UCSD-AML1 (cell line): Measurements from ENCODE around the gene ZER1.
"Not testable (repeated sequence)": the region's sequence is repeated elsewhere in the genome, so short reads cannot be mapped to it uniquely, and the experiment has no call there.

Experiments
- DNase-seq: peaks from one replicate; lab custom pipeline; 2025; ENCODE audit not compliant: unreplicated experiment; lab: John Stamatoyannopoulos, UW

The ZER1 gene

DNA sequence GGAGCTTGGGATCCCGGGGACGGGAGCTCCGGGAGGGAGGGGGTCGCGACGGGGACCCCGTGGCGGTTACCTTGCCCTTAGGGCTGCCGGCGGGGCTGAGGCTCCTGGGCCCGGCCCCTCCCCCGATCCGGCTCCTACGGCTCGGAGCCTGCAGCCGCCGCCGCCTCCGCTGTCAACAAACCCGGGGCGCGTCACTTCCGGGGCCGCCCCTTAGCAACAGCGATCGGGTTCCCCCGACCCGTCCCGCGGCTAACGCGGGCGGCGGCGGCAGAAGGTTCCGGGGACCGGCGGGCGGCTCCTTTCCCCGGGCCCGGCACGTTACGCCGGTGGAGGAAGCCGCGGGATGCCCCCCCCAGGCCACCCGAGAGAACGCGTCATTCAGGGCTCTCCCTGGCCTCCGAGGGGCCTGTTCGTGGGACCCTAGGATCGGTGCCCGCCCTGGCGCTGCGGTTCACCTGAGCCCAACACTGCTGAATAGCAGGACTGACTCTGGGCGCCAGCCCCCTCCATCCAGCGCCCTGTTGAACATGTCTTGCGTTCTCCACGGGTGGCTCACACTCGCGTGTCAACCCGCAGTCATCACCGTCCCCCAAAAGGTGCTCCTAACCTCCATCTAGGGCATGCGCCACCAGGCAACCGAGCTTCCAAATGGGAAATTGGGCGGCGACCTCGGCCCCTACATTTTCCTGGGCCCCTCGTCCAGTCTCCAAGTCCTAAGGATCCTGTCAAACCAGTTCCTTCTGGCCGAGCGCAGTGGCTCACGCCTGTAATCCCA lies at the start of gene ZER1:
Gene ZER1, minus strand, starts transcription at position 183 of the 775 bp plus-strand sequence. CDS start 16,362 bp downstream, outside the sequence.
- DNase-seq = peak; percentile 93

DNA sequence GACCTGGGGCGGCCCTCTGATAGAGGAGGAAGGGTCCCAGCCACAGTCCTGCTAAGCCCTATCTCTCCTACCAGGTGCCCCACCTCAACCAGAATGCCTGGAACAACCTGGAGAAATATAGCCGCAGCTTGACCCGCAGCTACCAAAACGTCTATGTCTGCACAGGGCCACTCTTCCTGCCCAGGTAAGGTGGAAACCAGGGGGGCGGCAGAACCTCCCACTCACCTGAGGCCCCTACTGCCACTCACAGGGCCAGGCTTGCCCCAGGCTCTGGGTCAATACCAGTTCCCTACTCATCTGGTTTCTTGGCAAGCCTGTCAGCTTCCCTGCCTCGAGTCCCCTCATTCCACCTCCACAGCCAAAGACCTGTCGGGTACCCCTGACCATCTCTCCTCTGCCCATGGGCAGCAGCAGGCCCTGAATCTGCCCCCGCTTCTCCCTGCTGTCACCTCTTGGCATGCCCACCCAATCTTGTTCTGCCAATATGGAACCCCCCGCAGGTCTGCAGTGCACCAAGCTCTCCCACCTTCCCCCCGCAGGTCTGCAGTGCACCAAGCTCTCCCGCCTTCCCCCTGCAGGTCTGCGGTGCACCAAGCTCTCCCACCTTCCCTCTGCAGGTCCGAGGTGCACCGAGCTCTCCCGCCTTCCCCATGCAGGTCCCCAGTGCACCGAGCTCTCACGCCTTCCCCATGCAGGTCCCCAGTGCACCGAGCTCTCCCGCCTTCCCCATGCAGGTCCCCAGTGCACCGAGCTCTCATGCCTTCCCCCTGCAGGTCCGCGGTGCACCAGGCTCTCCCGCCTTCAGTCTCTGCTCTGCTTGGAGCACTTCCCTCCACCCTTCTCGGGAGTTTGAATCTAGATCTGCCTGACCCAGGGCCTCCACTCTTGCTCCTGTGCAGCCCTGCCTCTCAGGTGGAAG lies 49.2 kb upstream of the ZER1 start:
- DNase-seq = no peak

GRCh38 chr9:128819716-128820664 lies 48.3 kb upstream of the ZER1 start:
- DNase-seq = no peak

DNA sequence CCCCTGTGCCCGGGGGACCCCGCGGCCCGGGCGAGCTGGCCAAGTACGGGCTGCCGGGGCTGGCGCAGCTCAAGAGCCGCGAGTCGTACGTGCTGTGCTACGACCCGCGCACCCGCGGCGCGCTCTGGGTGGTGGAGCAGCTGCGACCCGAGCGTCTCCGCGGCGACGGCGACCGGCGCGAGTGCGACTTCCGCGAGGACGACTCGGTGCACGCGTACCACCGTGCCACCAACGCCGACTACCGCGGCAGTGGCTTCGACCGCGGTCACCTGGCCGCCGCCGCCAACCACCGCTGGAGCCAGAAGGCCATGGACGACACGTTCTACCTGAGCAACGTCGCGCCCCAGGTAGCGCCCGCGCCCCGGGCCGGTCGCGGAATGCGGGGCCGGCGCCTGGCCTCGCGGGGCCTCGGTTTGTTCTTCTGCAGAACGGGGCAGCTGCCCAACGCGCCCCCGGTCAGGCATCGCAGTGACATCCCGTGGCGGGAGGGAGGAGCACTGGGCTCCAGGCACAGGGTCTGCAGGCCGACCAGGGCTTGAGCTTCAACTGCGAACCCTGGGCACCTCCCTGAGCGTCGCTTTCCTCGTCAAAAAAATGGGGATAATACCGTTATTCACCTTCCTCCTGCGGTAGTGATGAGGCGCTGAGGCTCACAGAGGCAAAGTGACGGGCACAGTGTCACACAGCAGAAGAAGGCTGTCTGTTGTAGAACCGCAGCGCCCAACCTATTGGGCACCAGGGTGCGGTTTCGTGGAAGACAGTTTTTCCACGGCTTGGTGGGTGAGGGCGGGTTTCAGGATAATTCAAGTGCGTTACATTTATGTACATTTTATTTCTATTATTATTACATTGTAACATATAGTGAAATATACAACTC lies 47.4 kb upstream of the ZER1 start:
- peak; percentile 49 for DNase-seq

DNA sequence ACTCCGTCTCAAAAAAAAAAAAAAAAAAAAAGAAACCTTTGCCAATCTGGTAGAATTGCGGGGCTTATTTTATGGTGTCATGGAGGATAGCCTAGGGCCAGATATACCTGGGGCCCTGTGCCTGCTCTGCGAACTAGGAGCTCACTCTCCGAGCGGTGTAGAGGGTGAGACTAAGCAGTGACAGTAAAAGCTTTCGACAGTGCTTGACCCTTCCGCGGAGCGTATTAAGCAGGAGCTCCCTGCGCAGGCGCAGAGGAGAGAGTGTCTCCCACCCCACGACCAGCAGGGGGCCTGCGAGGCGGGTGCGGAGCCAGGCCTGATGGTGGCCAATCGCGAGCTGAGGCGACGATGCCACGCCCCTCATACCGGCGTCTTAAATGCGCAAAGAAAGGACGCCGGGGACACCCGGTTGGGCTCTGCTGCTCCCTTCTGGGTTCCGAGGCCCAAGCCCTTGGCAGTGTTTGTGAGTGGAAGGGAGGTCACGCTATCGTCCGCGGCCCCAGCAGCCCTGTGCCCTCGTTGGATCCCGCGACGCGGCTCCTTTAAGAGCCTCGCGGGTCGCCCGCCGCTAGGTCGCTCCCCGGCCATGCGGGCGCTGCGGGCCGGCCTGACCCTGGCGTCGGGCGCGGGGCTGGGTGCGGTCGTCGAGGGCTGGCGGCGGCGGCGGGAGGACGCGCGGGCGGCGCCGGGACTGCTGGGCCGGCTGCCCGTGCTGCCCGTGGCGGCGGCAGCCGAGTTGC lies 46.5 kb upstream of the ZER1 start, which contains the start of gene ENDOG:
Gene ENDOG, plus strand, starts transcription at position 402 of the 740 bp plus-strand sequence. Its CDS starts 185 bp downstream, at position 587.
- peak; percentile 98 for DNase-seq

- no peak for DNase-seq
Observed at GRCh38 chr9:128810873-128811272, 39.1 kb upstream of the ZER1 start.

DNA sequence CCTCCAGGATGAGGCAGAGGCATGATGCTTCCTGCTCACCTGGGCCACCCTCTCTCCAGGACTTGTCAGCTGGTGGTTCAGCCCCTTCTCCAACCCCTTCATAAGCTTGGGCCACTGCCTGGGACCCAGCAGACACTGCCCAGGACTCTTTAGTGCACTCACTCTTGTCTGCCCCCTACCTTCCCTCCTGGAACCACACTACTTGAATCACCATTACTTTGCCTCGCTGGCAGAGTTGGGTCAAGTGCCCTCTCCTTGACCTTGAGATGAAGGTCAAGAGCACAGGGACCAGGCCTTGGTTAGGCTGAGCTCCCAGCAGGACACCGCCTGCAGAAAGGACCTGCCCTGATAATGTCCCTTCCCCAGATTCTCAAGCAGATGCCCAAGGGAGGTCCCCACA lies 38.1 kb upstream of the ZER1 start:
- no peak for DNase-seq

- DNase-seq = no peak
Observed at GRCh38 chr9:128809036-128809599, 37.4 kb upstream of the ZER1 start.

GRCh38 chr9:128808543-128808942 lies 36.8 kb upstream of the ZER1 start:
- no peak for DNase-seq

- no peak for DNase-seq
Observed at GRCh38 chr9:128807827-128808226, 36.1 kb upstream of the ZER1 start.

GRCh38 chr9:128805661-128806060 lies 33.9 kb upstream of the ZER1 start:
- no peak for DNase-seq

- DNase-seq = no peak
Observed at GRCh38 chr9:128802482-128802881, 30.8 kb upstream of the ZER1 start.

- no peak for DNase-seq
Observed at GRCh38 chr9:128800061-128800460, 28.3 kb upstream of the ZER1 start.

DNA sequence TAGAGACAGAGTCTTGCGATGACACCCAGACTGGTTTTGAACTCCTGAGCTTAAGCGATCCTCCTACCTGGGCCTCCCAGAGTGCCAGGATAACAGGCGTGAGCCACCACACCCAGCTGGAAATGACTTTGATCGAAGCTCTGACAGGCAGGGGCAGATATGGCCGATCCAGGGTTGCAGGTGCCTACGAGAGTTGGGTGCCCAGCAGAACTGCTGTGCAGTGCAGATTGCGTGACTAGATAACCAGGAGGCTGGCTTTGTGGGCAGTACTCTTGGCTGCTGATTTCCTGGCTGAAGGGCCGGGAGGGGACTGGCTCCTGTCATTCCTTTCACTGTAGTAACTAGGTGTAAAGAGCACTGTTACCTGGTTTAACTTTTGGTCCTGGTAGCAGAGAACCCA lies 27.2 kb upstream of the ZER1 start:
- no peak for DNase-seq

DNA sequence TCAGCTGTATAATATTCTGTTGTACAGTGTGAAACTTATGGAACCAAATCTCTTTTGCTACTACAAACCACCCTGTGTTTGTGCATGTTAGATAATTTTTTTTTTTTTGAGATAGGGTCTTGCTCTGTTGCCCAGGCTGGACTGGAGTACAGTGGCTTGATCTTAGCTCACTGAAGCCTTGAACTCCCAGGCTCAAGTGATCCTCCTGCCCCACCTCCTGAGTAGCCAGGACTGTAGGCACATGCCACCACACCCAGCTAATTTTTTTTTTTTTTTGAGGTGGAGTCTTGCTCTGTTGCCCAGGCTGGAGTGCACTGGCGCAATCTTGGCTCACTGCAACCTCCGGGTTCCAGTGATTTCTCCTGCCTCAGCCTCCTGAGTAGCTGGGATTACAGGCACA lies 23.2 kb upstream of the ZER1 start:
- DNase-seq = not testable (repeated sequence)

GRCh38 chr9:128792978-128793686 lies 21.4 kb upstream of the ZER1 start:
- no peak for DNase-seq

DNA sequence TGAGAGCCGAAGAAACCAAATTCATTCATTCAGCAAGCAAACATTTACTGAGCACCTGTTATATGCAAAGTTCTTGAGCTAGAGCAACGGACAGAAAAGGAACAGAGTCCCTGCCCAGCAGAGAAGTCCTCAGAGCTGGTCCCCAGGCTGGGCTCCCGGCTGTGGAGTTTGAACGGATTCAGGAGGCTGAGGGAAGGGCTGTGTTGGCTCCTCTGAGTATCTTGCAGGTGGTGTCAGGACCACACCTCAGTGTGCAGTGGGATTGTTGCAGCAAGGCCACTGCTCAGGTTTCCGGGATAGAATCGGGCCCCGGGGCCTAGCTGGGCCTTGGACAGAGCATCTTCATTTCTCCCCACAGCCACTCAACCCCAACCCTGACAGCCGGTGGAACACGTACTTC lies 20.4 kb upstream of the ZER1 start:
- DNase-seq = no peak

DNA sequence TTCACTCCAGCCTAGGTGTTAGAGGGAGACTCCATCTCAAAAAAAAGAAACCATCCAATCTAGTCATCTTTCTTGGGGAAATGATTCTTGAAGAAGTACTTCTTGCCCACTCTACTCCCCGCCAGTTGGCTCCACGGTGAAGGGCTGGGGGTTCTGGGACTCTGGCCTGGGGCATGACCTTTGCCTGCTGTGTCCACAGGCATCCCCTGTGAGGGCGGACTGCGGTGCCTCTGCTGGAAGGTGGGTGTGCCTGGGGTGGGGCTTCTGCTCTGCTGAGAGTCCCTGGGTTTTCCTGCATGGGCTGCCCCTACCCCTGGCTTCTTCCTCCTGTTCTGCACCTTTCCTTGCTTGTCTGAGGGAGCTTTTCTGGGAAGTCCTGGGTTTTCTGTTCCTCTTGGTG lies 18.8 kb upstream of the ZER1 start:
- DNase-seq = no peak
